SHP77 (cell line): Measurements from ENCODE around the gene ZNF888.
A peak's percentile ranks its signal among the peaks of the same experiment; 100 is the strongest.
"Not testable (repeated sequence)": the region's sequence is repeated elsewhere in the genome, so short reads cannot be mapped to it uniquely, and the experiment has no call there.

Experiments
- DNase-seq, 2 experiments: peaks; one replicate each; lab custom pipeline; 2025; lab: John Stamatoyannopoulos, UW

The ZNF888 gene

GRCh38 chr19:52922841-52923777 lies at the start of gene ZNF888:
Gene ZNF888 (minus strand): TSS chr19:52923428. CDS start chr19:52917873, 5,555 bp downstream.
- DNase-seq = peak; percentile 56 to 64

GRCh38 chr19:52967772-52968171 lies 44.5 kb upstream of the ZNF888 start:
- DNase-seq = no peak

GRCh38 chr19:52963247-52963618 lies 40.0 kb upstream of the ZNF888 start:
- DNase-seq = no peak

- peak; percentile 66 to 71 for DNase-seq
Observed at GRCh38 chr19:52962394-52963246, 39.4 kb upstream of the ZNF888 start, which contains the start of gene ZNF816. Gene ZNF816 (minus strand): TSS chr19:52962881. CDS start chr19:52956089, 6,792 bp downstream.

- DNase-seq = no peak
Observed at GRCh38 chr19:52961981-52962380, 38.8 kb upstream of the ZNF888 start.

- no peak for DNase-seq
Observed at GRCh38 chr19:52959613-52960295, 36.5 kb upstream of the ZNF888 start.

GRCh38 chr19:52957591-52957990 lies 34.4 kb upstream of the ZNF888 start:
- DNase-seq = no peak

GRCh38 chr19:52956917-52957316 lies 33.7 kb upstream of the ZNF888 start:
- no peak for DNase-seq

GRCh38 chr19:52949422-52949821 lies 26.2 kb upstream of the ZNF888 start:
- no peak for DNase-seq

- no peak for DNase-seq
Observed at GRCh38 chr19:52948025-52948770, 25.0 kb upstream of the ZNF888 start.

- DNase-seq = peak; percentile 68 to 79
Observed at GRCh38 chr19:52946322-52947310, 23.4 kb upstream of the ZNF888 start.

- DNase-seq = no peak
Observed at GRCh38 chr19:52945652-52946321, 22.6 kb upstream of the ZNF888 start.

- not testable (repeated sequence) for DNase-seq
Observed at GRCh38 chr19:52944703-52945493, 21.7 kb upstream of the ZNF888 start.

GRCh38 chr19:52943884-52944643 lies 20.8 kb upstream of the ZNF888 start:
- DNase-seq = no peak

- no peak for DNase-seq
Observed at GRCh38 chr19:52943134-52943883, 20.1 kb upstream of the ZNF888 start.

- peak; percentile 67 to 71 for DNase-seq
Observed at GRCh38 chr19:52942386-52943133, 19.3 kb upstream of the ZNF888 start.
